Central memory CD8-positive, alpha-beta T cell (primary cell): ENCODE results near the gene RBM5.

ENCODE experiments used
- ATAC-seq: fragments of 150-1000 bp; cut with Tn5 transposase; replicated peaks from 2 replicates; pipeline ENCODE4 v1.10.0; 2022; ENCODE audit warnings: mild to moderate bottlenecking, moderate FRiP score, moderate number of reproducible peaks; ENCODE audit not compliant: poor library complexity, severe bottlenecking; ENCODE audit errors: extremely low read depth
- DNase-seq, 2 donors: peaks; one replicate each; pipeline ENCODE4 v3.0.0; 2021; ENCODE audit warnings: low spot score in 2 of 2
- H3K27ac Mint-ChIP-seq: one replicate; pipeline ENCODE4 v1.8.0; 2022; ENCODE audit warnings: low read depth, mild to moderate bottlenecking, moderate library complexity, mixed read lengths
- H3K27me3 Mint-ChIP-seq: one replicate; pipeline ENCODE4 v1.8.0; 2022; ENCODE audit warnings: mixed read lengths
- H3K36me3 Mint-ChIP-seq: one replicate; pipeline ENCODE4 v1.8.0; 2022; ENCODE audit warnings: mild to moderate bottlenecking, moderate library complexity, mixed read lengths; ENCODE audit not compliant: insufficient read depth
- H3K4me1 Mint-ChIP-seq: one replicate; pipeline ENCODE4 v1.8.0; 2022; ENCODE audit warnings: mixed read lengths
- H3K4me3 Mint-ChIP-seq: one replicate; pipeline ENCODE4 v1.8.0; 2022; ENCODE audit warnings: mild to moderate bottlenecking, moderate library complexity, mixed read lengths
- H3K9me3 Mint-ChIP-seq: one replicate; pipeline ENCODE4 v1.8.0; 2022; ENCODE audit warnings: mixed read lengths

Gene RBM5

DNA sequence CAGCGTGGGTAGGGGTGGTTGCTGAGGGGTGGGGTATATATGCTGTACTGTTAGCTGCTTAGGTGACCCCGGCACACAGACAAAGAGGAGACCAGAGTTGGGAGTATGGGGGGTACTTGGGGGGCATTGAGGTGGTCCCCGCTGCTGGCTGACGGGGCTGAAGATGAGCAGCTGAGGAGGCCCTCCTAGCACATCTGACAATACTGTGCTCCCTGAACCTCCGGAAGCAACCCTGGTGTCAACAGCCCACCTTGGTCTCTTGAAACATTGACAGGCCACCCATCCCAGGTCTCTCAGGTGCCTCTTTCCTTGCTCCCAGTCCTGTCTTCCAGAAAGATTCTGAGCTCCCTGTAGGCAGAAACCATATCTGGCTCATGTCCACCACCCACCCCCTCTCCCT is 47.2 kb downstream of the RBM5 start:
- Mint-ChIP-seq H3K36me3 (peaks cover 5% of the 10 kb centered on the region), H3K4me3 (no peak overlapping the region), H3K9me3 (no peaks in the 10 kb centered on the region), H3K27ac (no peak overlapping the region), H3K4me1 (peaks cover 9% of the 10 kb centered on the region), H3K27me3 (peaks cover 9% of the 10 kb centered on the region)
- DNase-seq, result no peak
- ATAC-seq, result no peak

DNA sequence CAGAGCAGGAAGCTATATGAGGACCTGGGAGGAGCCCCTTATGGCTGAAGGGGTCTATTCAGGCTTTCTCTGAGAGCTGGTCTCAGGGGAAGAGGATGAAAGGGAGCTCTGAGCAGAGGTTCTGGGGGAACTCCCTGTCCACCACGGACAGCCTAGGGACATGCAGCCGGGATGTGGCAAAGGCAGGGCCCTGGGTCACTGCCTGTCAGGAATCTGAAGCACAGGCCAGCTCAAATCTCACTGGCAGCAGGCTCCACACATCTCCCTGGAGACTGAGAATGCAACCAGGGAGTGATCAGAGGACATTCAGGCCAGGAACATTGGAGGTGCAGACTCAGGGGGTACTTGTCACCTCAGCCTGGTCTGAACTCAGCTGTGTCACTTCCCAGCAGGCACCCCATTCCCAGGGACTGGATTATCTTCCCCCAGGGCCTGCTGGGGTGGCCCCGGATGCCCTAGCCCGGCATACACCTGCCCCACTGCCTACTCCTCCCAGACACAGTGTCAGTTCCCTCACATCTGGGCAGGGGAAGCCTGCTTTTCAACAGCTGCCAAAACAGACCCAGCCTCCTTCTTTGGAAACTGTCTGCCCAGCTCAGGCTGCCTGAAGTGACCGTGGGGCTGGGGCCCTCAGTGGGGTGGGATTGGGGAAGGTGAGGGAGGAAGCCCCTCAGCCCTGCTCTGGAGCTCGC is 48.1 kb downstream of the RBM5 start:
- peaks cover 5% of the 10 kb centered on the region for H3K36me3 Mint-ChIP-seq
- no peak overlapping the region for H3K27ac Mint-ChIP-seq
- H3K9me3 Mint-ChIP-seq, result no peaks in the 10 kb centered on the region
- H3K27me3 Mint-ChIP-seq, result peaks cover 9% of the 10 kb centered on the region
- no peak for ATAC-seq
- H3K4me1 Mint-ChIP-seq, result peaks cover 9% of the 10 kb centered on the region
- H3K4me3 Mint-ChIP-seq, result no peak overlapping the region
- DNase-seq, result no peak

DNA sequence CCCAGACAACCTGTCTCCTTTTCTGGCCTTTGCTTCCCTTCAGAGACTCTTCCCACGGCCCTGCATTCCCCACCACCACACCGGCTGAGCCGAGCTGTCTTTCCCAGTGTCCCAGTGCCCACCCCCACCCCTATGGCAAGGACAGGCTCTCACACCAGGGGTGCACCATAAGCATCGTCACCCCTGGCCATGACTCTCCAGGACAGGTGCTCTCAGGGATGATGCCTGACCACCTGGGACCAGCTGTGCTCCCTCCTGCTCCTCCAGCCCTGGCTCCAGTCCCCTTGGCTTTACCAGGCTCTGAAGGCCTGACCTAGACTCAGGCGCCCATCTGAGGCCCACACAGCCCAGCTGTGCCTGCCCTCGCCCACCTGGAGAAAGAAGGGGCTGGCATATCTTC is 48.8 kb downstream of the RBM5 start:
- Mint-ChIP-seq H3K4me3 (no peak overlapping the region), H3K27me3 (peaks cover 6% of the 10 kb centered on the region), H3K36me3 (peaks cover 5% of the 10 kb centered on the region), H3K9me3 (no peaks in the 10 kb centered on the region), H3K27ac (no peak overlapping the region), H3K4me1 (peaks cover 9% of the 10 kb centered on the region)
- DNase-seq (no peak), ATAC-seq (no peak)

- peak overlapping the region; percentile 57 for H3K27ac Mint-ChIP-seq
Measured at GRCh38 chr3:50138266-50139200, 49.8 kb downstream of the RBM5 start.

GRCh38 chr3:50139308-50139707 is 50.6 kb downstream of the RBM5 start:
- H3K36me3 Mint-ChIP-seq, result peaks cover 3% of the 10 kb centered on the region
- H3K4me3 Mint-ChIP-seq, result no peak overlapping the region
- no peaks in the 10 kb centered on the region for H3K9me3 Mint-ChIP-seq
- peaks cover 9% of the 10 kb centered on the region for H3K4me1 Mint-ChIP-seq
- no peak for DNase-seq
- no peak for ATAC-seq
- H3K27ac Mint-ChIP-seq, result no peak overlapping the region
- H3K27me3 Mint-ChIP-seq, result no peaks in the 10 kb centered on the region

More at GRCh38 chr3:50138266-50139200, 49.8 kb downstream of the RBM5 start:
- Mint-ChIP-seq H3K4me3 (no peak overlapping the region), H3K4me1 (peaks cover 9% of the 10 kb centered on the region), H3K9me3 (no peaks in the 10 kb centered on the region), H3K27me3 (no peaks in the 10 kb centered on the region), H3K36me3 (peaks cover 3% of the 10 kb centered on the region)
- no peak for DNase-seq
- no peak for ATAC-seq

DNA sequence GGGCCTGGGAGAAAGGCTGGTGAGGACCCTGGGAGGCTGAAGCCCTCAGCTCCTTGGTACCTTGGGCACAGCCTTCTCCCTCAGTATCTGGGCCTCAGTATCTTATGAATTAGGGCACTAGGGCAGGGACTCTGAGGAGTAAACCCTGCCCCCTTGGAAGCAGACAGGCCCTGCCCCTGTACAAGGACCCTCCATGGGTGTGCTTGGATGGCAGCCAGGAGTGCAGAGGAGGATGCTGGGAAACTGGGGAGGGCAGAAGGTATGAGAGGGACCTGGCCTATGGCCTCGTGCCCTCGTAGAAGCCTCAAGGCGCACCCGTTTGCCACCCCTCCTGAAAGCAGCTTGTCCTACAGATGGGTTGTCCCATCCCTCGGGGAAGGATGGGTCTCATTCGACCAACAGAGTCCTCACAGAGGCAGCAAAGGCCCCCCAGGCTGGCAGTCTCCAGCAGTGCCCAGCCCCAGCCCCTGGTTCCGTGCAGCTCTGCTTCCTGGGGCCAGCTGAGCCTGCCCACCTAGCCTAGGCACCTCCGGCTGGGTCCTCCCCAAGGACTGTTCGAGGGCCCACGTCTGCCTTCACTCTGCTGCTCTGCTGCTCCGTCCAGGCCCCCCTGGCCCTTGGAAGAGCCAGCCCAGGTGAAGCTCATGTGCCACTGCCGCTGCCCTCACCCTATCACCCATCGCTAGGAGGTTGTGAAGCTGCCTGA is 51.2 kb downstream of the RBM5 start:
- H3K27ac Mint-ChIP-seq, result no peak overlapping the region

GRCh38 chr3:50140990-50141389 is 52.3 kb downstream of the RBM5 start:
- Mint-ChIP-seq H3K4me3 (no peak overlapping the region), H3K9me3 (no peaks in the 10 kb centered on the region), H3K4me1 (peaks cover 9% of the 10 kb centered on the region), H3K27me3 (no peaks in the 10 kb centered on the region), H3K36me3 (peaks cover 1% of the 10 kb centered on the region), H3K27ac (no peak overlapping the region)
- DNase-seq, result no peak
- ATAC-seq, result no peak

More for the DNA sequence above, 51.2 kb downstream of the RBM5 start:
- Mint-ChIP-seq H3K9me3 (no peaks in the 10 kb centered on the region), H3K4me3 (no peak overlapping the region), H3K36me3 (peaks cover 1% of the 10 kb centered on the region), H3K27me3 (no peaks in the 10 kb centered on the region), H3K4me1 (peaks cover 9% of the 10 kb centered on the region)
- ATAC-seq, result no peak
- no peak for DNase-seq

GRCh38 chr3:50146316-50146901 is 57.7 kb downstream of the RBM5 start:
- peaks cover 1% of the 10 kb centered on the region for H3K36me3 Mint-ChIP-seq
- H3K4me3 Mint-ChIP-seq, result no peak overlapping the region
- no peaks in the 10 kb centered on the region for H3K9me3 Mint-ChIP-seq
- DNase-seq, result no peak
- no peak overlapping the region for H3K27ac Mint-ChIP-seq
- no peaks in the 10 kb centered on the region for H3K4me1 Mint-ChIP-seq
- no peak for ATAC-seq
- H3K27me3 Mint-ChIP-seq, result no peaks in the 10 kb centered on the region

- DNase-seq, result no peak
- Mint-ChIP-seq H3K27me3 (no peaks in the 10 kb centered on the region), H3K4me1 (no peaks in the 10 kb centered on the region), H3K9me3 (no peaks in the 10 kb centered on the region), H3K4me3 (no peak overlapping the region), H3K36me3 (peaks cover 1% of the 10 kb centered on the region), H3K27ac (no peak overlapping the region)
- no peak for ATAC-seq
Measured at GRCh38 chr3:50147016-50147415, 58.3 kb downstream of the RBM5 start.

GRCh38 chr3:50147447-50147846 is 58.7 kb downstream of the RBM5 start:
- Mint-ChIP-seq H3K36me3 (peaks cover 1% of the 10 kb centered on the region), H3K27me3 (no peaks in the 10 kb centered on the region), H3K4me1 (no peaks in the 10 kb centered on the region), H3K9me3 (no peaks in the 10 kb centered on the region), H3K27ac (no peak overlapping the region), H3K4me3 (no peak overlapping the region)
- DNase-seq, result no peak
- ATAC-seq, result no peak

- Mint-ChIP-seq H3K4me3 (no peak overlapping the region), H3K9me3 (no peaks in the 10 kb centered on the region), H3K27ac (no peak overlapping the region), H3K4me1 (no peaks in the 10 kb centered on the region), H3K36me3 (peaks cover 1% of the 10 kb centered on the region), H3K27me3 (peaks cover under 1% of the 10 kb centered on the region)
- ATAC-seq (no peak), DNase-seq (no peak)
Measured at GRCh38 chr3:50147861-50148260, 59.1 kb downstream of the RBM5 start.

- H3K27me3 Mint-ChIP-seq, result peaks cover 18% of the 10 kb centered on the region
- no peaks in the 10 kb centered on the region for H3K9me3 Mint-ChIP-seq
- peaks cover 10% of the 10 kb centered on the region for H3K4me1 Mint-ChIP-seq
- no peak for DNase-seq
- H3K4me3 Mint-ChIP-seq, result no peak overlapping the region
- no peak overlapping the region for H3K27ac Mint-ChIP-seq
- peaks cover 1% of the 10 kb centered on the region for H3K36me3 Mint-ChIP-seq
- no peak for ATAC-seq
Measured at GRCh38 chr3:50150404-50150750, 61.7 kb downstream of the RBM5 start.
